ENCODE measurements around the gene KDM1A. TPM values are rescaled to one million over a fixed set of nuclear protein-coding genes. Genes with fewer than 3 reads are reported as not detected.
"Not testable (repeated sequence)": the region's sequence is repeated elsewhere in the genome, so short reads cannot be mapped to it uniquely, and the experiment has no call there.

Gene KDM1A
- total RNA-seq, 1 donor from 2014 or later, result 89.9 TPM

DNA sequence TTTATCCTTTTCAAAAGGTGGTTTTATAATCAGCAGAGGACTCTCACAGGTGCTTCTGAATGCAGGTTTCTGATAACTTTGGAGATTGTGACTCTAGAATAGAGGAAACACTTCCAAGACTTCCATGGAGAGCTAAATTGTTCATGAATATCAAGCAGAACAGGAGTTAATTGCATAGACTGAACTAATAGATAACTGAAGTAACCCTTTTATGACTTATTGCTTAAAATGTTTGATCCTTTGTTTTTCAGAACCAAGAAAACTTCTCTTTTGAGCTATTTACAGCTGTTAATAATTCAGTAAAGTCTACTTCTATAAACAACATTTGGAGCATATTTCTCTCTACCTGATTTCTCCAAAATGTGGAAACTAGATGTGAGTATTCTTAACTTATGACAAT lies 23.5 kb upstream of the KDM1A start:
- Mint-ChIP-seq H3K4me3 (ENCODE audit: unreplicated experiment) (no peak overlapping the region), H3K27ac (ENCODE audit: unreplicated experiment) (no peak overlapping the region), H3K27me3 (ENCODE audit: low read depth) (no peaks in the 10 kb centered on the region), H3K4me1 (ENCODE audit: low read depth) (no peaks in the 10 kb centered on the region), H3K9me3 (ENCODE audit: low read depth) (peaks cover 5% of the 10 kb centered on the region), H3K36me3 (ENCODE audit: low read depth) (peaks cover 3% of the 10 kb centered on the region)
- DNase-seq (ENCODE audit: low spot score), result no peak
- TF ChIP-seq, protein P1, sequence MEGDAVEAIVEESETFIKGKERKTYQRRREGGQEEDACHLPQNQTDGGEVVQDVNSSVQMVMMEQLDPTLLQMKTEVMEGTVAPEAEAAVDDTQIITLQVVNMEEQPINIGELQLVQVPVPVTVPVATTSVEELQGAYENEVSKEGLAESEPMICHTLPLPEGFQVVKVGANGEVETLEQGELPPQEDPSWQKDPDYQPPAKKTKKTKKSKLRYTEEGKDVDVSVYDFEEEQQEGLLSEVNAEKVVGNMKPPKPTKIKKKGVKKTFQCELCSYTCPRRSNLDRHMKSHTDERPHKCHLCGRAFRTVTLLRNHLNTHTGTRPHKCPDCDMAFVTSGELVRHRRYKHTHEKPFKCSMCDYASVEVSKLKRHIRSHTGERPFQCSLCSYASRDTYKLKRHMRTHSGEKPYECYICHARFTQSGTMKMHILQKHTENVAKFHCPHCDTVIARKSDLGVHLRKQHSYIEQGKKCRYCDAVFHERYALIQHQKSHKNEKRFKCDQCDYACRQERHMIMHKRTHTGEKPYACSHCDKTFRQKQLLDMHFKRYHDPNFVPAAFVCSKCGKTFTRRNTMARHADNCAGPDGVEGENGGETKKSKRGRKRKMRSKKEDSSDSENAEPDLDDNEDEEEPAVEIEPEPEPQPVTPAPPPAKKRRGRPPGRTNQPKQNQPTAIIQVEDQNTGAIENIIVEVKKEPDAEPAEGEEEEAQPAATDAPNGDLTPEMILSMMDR (IDR thresholded peaks at IDR 0.05), result no peak

DNA sequence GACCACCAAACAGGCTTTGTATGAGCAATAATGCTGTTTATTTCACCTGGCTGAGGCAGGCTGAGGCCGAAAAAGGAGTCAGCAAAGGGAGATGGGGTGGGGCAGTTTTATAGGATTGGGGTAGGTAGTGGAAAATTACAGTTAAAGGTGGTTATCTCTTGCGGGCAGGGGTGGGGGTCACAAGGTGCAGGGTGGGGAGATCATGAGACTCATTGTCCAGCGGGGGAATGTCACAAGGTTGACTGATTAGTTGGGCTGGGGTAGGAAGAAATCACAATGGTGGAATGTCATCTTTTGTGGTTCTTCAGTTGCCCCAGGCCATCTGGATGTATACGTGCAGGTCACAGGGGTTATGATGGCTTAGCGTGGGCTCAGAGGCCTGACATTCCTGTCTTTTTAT lies 21.7 kb upstream of the KDM1A start:
- not testable (repeated sequence) for H3K36me3 Mint-ChIP-seq (ENCODE audit: low read depth); DNase-seq (ENCODE audit: low spot score); H3K27ac Mint-ChIP-seq (ENCODE audit: unreplicated experiment); H3K9me3 Mint-ChIP-seq (ENCODE audit: low read depth); H3K27me3 Mint-ChIP-seq (ENCODE audit: low read depth); H3K4me1 Mint-ChIP-seq (ENCODE audit: low read depth); H3K4me3 Mint-ChIP-seq (ENCODE audit: unreplicated experiment)

DNA sequence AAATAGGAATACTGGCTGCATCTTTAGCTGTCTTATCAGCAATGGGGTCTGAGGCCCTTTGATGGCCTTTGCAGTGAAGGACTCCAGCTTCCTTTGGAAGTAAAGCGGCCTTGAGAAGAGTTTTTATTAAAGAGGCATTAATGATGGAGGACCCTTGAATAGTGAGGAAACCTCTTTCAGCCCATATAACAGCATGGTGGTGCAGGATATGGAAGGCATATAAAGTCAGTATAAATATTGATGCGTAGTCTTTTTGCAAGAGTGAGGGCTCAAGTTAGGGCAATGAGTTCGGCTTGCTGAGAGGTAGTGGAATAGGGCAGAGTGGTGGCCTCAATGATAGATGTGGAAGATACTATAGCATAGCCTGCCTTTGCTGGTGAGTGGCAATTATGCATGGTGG lies 19.1 kb upstream of the KDM1A start:
- not testable (repeated sequence) for H3K4me3 Mint-ChIP-seq (ENCODE audit: unreplicated experiment)

DNA sequence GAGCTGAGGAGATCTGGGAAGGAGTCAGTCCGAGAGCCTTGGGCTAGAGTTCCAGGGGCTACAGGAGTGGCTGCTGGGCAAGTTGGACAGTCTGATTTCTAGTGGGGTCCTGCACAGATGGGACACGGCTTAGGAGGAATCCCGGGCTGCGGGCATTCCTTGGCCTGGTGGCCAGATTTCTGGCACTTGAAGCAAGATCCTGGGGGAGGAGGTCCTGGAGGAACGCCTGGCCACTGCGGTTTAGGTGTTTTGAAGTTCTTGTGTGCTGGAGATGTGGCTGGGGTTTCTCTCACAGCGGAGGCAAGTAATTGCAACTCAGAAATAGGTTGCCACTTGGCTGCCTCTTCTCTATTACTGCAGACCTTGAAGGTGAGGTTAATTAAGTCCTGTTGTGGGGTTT lies 17.1 kb upstream of the KDM1A start:
- not testable (repeated sequence) for H3K27me3 Mint-ChIP-seq (ENCODE audit: low read depth); H3K9me3 Mint-ChIP-seq (ENCODE audit: low read depth); H3K4me3 Mint-ChIP-seq (ENCODE audit: unreplicated experiment); H3K36me3 Mint-ChIP-seq (ENCODE audit: low read depth); H3K4me1 Mint-ChIP-seq (ENCODE audit: low read depth); H3K27ac Mint-ChIP-seq (ENCODE audit: unreplicated experiment); DNase-seq (ENCODE audit: low spot score)

More for the DNA sequence above, 19.1 kb upstream of the KDM1A start:
- H3K4me1 Mint-ChIP-seq (ENCODE audit: low read depth); DNase-seq (ENCODE audit: low spot score); H3K9me3 Mint-ChIP-seq (ENCODE audit: low read depth); H3K36me3 Mint-ChIP-seq (ENCODE audit: low read depth); H3K27me3 Mint-ChIP-seq (ENCODE audit: low read depth); H3K27ac Mint-ChIP-seq (ENCODE audit: unreplicated experiment): not testable (repeated sequence)

DNA sequence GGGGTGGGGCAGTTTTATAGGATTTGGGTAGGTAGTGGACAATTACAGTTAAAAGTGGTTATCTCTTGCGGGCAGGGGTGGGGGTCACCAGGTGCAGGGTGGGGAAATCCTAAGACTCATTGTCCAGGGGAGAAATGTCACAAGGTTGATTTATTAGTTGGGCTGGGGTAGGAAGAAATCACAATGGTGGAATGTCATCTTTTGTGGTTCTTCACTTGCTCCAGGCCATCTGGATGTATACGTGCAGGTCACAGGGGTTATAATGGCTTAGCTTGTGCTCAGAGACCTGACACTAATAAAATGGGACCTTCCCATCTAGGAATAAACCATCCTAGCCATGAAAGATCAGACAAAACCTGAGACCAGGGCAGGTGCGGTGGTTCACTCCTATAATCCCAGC lies 15.2 kb upstream of the KDM1A start:
- H3K4me1 Mint-ChIP-seq (ENCODE audit: low read depth), result no peaks in the 10 kb centered on the region
- H3K27me3 Mint-ChIP-seq (ENCODE audit: low read depth), result no peaks in the 10 kb centered on the region
- no peak for DNase-seq (ENCODE audit: low spot score)
- H3K9me3 Mint-ChIP-seq (ENCODE audit: low read depth), result no peaks in the 10 kb centered on the region
- no peak overlapping the region for H3K27ac Mint-ChIP-seq (ENCODE audit: unreplicated experiment)
- H3K4me3 Mint-ChIP-seq (ENCODE audit: unreplicated experiment), result no peak overlapping the region
- TF ChIP-seq, protein P1 (IDR thresholded peaks at IDR 0.05), result no peak
- H3K36me3 Mint-ChIP-seq (ENCODE audit: low read depth), result no peaks in the 10 kb centered on the region

DNA sequence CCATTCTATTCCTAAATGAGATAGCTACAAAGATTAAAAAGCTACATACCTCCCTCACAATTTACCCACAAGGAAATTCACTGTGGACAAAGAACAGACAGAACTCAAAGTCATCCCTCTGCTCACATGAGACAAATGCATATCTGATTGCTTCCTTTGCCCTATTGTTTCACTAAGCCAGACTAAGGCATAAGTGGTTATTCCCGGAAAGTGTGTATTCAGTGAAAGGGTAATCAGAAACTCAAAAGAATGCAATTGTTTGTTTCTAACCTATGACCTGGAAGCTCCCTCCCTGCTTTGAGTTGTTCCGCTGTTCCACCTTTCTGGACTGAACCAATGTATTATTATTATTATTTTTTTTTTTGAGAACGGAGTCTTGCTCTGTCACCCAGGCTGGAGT lies 14.5 kb upstream of the KDM1A start:
- H3K4me1 Mint-ChIP-seq (ENCODE audit: low read depth); H3K36me3 Mint-ChIP-seq (ENCODE audit: low read depth); H3K27ac Mint-ChIP-seq (ENCODE audit: unreplicated experiment); H3K27me3 Mint-ChIP-seq (ENCODE audit: low read depth); DNase-seq (ENCODE audit: low spot score); H3K4me3 Mint-ChIP-seq (ENCODE audit: unreplicated experiment); H3K9me3 Mint-ChIP-seq (ENCODE audit: low read depth): not testable (repeated sequence)

DNA sequence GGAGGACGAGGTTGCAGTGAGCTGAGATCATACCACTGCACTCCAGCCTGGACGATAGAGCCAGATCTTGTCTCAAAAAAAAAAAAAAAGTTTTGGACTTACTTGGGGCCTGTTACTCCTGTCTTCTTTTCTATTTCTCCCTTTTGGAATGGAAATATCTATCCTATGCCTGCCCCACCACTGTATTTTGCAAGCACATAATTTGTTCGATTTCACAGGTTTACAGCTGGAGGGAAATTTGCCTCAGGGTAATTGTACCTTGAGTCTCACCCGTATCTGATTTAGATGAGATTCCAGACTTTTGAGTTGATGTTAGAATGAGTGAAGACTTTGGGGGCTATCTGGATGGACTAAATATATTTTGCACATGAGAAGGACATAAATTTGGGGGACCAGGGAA lies 12.2 kb upstream of the KDM1A start:
- DNase-seq (ENCODE audit: low spot score), result no peak
- no peaks in the 10 kb centered on the region for H3K27me3 Mint-ChIP-seq (ENCODE audit: low read depth)
- H3K9me3 Mint-ChIP-seq (ENCODE audit: low read depth), result no peaks in the 10 kb centered on the region
- H3K4me1 Mint-ChIP-seq (ENCODE audit: low read depth), result peaks cover 23% of the 10 kb centered on the region
- H3K36me3 Mint-ChIP-seq (ENCODE audit: low read depth), result no peaks in the 10 kb centered on the region
- H3K27ac Mint-ChIP-seq (ENCODE audit: unreplicated experiment), result no peak overlapping the region
- TF ChIP-seq, protein P1 (IDR thresholded peaks at IDR 0.05), result no peak
- no peak overlapping the region for H3K4me3 Mint-ChIP-seq (ENCODE audit: unreplicated experiment)
